Ecto neural progenitor cell (in vitro differentiated cells): ENCODE results near the gene MYNN.

Source experiments
- DNase-seq: peaks from one replicate; pipeline ENCODE4 v3.0.0-alpha.2; 2018; ENCODE audit warnings: low spot score

The MYNN gene

GRCh38 chr3:169835533-169835932, 62.3 kb downstream of the MYNN start:
- no peak for DNase-seq

GRCh38 chr3:169836078-169836941, 63.1 kb downstream of the MYNN start:
- DNase-seq = no peak

- DNase-seq = no peak
These were observed 63.7 kb downstream of the MYNN start for GRCh38 chr3:169836942-169837275.

GRCh38 chr3:169838511-169839030, 65.4 kb downstream of the MYNN start:
- DNase-seq = no peak
